Fibroblast of mammary gland (primary cell): ENCODE measurements around the gene KCNF1.
A peak's percentile ranks its signal among the peaks of the same experiment; 100 is the strongest.

Experiments used
- DNase-seq: peaks from one replicate; pipeline ENCODE4 v3.0.0-alpha.2; 2010; ENCODE audit warnings: low read depth
- H3K4me3 ChIP-seq: 2 replicates; pipeline ENCODE4 v1.5.1; 2011; ENCODE audit warnings: low read depth, mild to moderate bottlenecking, low read length, moderate library complexity; ENCODE audit not compliant: control insufficient read depth
- CTCF ChIP-seq: conservative IDR thresholded peaks from 2 replicates; pipeline ENCODE4 v1.5.1; 2011; ENCODE audit warnings: low read depth, low read length, inconsistent platforms; ENCODE audit not compliant: control insufficient read depth, insufficient read depth

KCNF1 gene

GRCh38 chr2:10947446-10948187 is 35.9 kb downstream of the KCNF1 start:
- peak; percentile 46 for DNase-seq
- TF ChIP-seq CTCF: no peak
- H3K4me3 ChIP-seq: no peak overlapping the region

- H3K4me3 ChIP-seq: no peak overlapping the region
- TF ChIP-seq CTCF: no peak
- DNase-seq: no peak
Measured at GRCh38 chr2:10948188-10948564, 36.4 kb downstream of the KCNF1 start.

- TF ChIP-seq CTCF: no peak
- no peak for DNase-seq
Measured at GRCh38 chr2:10948606-10949230, 37.0 kb downstream of the KCNF1 start.

GRCh38 chr2:10949835-10950234 is 38.1 kb downstream of the KCNF1 start:
- no peak overlapping the region for H3K4me3 ChIP-seq
- no peak for TF ChIP-seq CTCF
- DNase-seq: no peak

More at GRCh38 chr2:10948606-10949230, 37.0 kb downstream of the KCNF1 start:
- H3K4me3 ChIP-seq: no peak overlapping the region

- TF ChIP-seq CTCF: no peak
- no peak overlapping the region for H3K4me3 ChIP-seq
- no peak for DNase-seq
Measured at GRCh38 chr2:10951558-10952414, 40.1 kb downstream of the KCNF1 start.

- no peak overlapping the region for H3K4me3 ChIP-seq
- no peak for DNase-seq
- no peak for TF ChIP-seq CTCF
Measured at GRCh38 chr2:10954416-10954815, 42.7 kb downstream of the KCNF1 start.
